C4-2B (cell line): ENCODE data around the gene PLEK2.
"Not testable (repeated sequence)": the region's sequence is repeated elsewhere in the genome, so short reads cannot be mapped to it uniquely, and the experiment has no call there.

Experiments
- H3K27ac ChIP-seq: fragments of 450-650 bp; 2 replicates; pipeline ENCODE4 v1.5.1; 2017
- CTCF ChIP-seq: fragments of 450-650 bp; conservative IDR thresholded peaks from 2 replicates; pipeline ENCODE4 v1.5.1; 2017; ENCODE audit warnings: mild to moderate bottlenecking
- ZFX ChIP-seq: fragments of 450-650 bp; IDR thresholded peaks from 2 replicates; pipeline ENCODE4 v1.6.1; 2017

The PLEK2 gene

GRCh38 chr14:67417633-67418032 is 5.7 kb upstream of the PLEK2 start:
- H3K27ac ChIP-seq, result no peak overlapping the region
- TF ChIP-seq CTCF (no peak), ZFX (no peak)

- H3K27ac ChIP-seq, result no peak overlapping the region
- no peak for TF ChIP-seq ZFX
- TF ChIP-seq CTCF, result no peak
These were observed 4.8 kb upstream of the PLEK2 start for GRCh38 chr14:67416810-67417209.

- no peak overlapping the region for H3K27ac ChIP-seq
- TF ChIP-seq ZFX (no peak), CTCF (no peak)
These were observed 4.1 kb upstream of the PLEK2 start for GRCh38 chr14:67416085-67416484.

GRCh38 chr14:67415610-67416009 is 3.6 kb upstream of the PLEK2 start:
- not testable (repeated sequence) for H3K27ac ChIP-seq

- TF ChIP-seq ZFX (no peak), CTCF (no peak)
- no peak overlapping the region for H3K27ac ChIP-seq
These were observed 2.1 kb upstream of the PLEK2 start for GRCh38 chr14:67413806-67414769.

- no peak overlapping the region; the same call in 1 of the 2 replicates for H3K27ac ChIP-seq
- TF ChIP-seq CTCF (no peak), ZFX (no peak)
These were observed 595 bp downstream of the PLEK2 start for GRCh38 chr14:67411370-67411769.

GRCh38 chr14:67410313-67410712 is 1.7 kb downstream of the PLEK2 start:
- no peak overlapping the region for H3K27ac ChIP-seq
- TF ChIP-seq CTCF (no peak), ZFX (no peak)

- H3K27ac ChIP-seq, result no peak overlapping the region
- TF ChIP-seq ZFX (no peak), CTCF (no peak)
These were observed 2.5 kb downstream of the PLEK2 start for GRCh38 chr14:67409461-67409860.

- H3K27ac ChIP-seq, result not testable (repeated sequence)
These were observed 3.7 kb downstream of the PLEK2 start for GRCh38 chr14:67408122-67408801.
